Limb (tissue), 2 donors: ENCODE results near the gene OSGIN1.

Experiments used
- DNase-seq, 2 donors: peaks; one replicate each; pipeline ENCODE4 v3.0.0-alpha.2; 2016; ENCODE audit errors: extremely low spot score in 2 of 2

Gene OSGIN1

GRCh38 chr16:84001726-84002125 lies 48.7 kb downstream of the OSGIN1 start:
- DNase-seq = no peak

GRCh38 chr16:84003038-84003437 lies 50.0 kb downstream of the OSGIN1 start:
- no peak for DNase-seq

- DNase-seq = no peak
Observed at GRCh38 chr16:84004442-84004841, 51.4 kb downstream of the OSGIN1 start.

GRCh38 chr16:84005391-84005790 lies 52.4 kb downstream of the OSGIN1 start:
- DNase-seq = no peak

GRCh38 chr16:84007520-84007919 lies 54.5 kb downstream of the OSGIN1 start:
- DNase-seq = no peak

- no peak for DNase-seq
Observed at GRCh38 chr16:84007965-84008364, 54.9 kb downstream of the OSGIN1 start.

GRCh38 chr16:84009282-84009681 lies 56.2 kb downstream of the OSGIN1 start:
- no peak for DNase-seq

GRCh38 chr16:84013787-84014569 lies 60.9 kb downstream of the OSGIN1 start:
- DNase-seq = no peak

GRCh38 chr16:84014570-84015327 lies 61.7 kb downstream of the OSGIN1 start:
- DNase-seq = no peak

GRCh38 chr16:84015399-84015798 lies 62.4 kb downstream of the OSGIN1 start:
- DNase-seq = no peak
